GM21619 (cell line): ENCODE results near the gene PRDX2.

Source experiments
- ATAC-seq: cut with Tn5 transposase; IDR thresholded peaks from one replicate; pipeline ENCODE4 v1.9.1; 2021; ENCODE audit not compliant: unreplicated experiment

PRDX2 gene

GRCh38 chr19:12792853-12793289, 8.7 kb downstream of the PRDX2 start:
- ATAC-seq: no peak

DNA sequence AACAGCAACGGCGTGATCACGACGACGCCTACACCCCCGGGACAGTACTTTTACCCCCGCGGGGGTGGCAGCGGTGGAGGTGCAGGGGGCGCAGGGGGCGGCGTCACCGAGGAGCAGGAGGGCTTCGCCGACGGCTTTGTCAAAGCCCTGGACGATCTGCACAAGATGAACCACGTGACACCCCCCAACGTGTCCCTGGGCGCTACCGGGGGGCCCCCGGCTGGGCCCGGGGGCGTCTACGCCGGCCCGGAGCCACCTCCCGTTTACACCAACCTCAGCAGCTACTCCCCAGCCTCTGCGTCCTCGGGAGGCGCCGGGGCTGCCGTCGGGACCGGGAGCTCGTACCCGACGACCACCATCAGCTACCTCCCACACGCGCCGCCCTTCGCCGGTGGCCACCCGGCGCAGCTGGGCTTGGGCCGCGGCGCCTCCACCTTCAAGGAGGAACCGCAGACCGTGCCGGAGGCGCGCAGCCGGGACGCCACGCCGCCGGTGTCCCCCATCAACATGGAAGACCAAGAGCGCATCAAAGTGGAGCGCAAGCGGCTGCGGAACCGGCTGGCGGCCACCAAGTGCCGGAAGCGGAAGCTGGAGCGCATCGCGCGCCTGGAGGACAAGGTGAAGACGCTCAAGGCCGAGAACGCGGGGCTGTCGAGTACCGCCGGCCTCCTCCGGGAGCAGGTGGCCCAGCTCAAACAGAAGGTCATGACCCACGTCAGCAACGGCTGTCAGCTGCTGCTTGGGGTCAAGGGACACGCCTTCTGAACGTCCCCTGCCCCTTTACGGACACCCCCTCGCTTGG, 9.3 kb downstream of the PRDX2 start:
- no peak for ATAC-seq

- peak; percentile 29 for ATAC-seq
Observed at GRCh38 chr19:12791345-12792050, 10.1 kb downstream of the PRDX2 start, which contains the start of gene JUNB. TSS of gene JUNB (plus strand) at chr19:12791486. CDS start at chr19:12791772, 286 bp downstream.

DNA sequence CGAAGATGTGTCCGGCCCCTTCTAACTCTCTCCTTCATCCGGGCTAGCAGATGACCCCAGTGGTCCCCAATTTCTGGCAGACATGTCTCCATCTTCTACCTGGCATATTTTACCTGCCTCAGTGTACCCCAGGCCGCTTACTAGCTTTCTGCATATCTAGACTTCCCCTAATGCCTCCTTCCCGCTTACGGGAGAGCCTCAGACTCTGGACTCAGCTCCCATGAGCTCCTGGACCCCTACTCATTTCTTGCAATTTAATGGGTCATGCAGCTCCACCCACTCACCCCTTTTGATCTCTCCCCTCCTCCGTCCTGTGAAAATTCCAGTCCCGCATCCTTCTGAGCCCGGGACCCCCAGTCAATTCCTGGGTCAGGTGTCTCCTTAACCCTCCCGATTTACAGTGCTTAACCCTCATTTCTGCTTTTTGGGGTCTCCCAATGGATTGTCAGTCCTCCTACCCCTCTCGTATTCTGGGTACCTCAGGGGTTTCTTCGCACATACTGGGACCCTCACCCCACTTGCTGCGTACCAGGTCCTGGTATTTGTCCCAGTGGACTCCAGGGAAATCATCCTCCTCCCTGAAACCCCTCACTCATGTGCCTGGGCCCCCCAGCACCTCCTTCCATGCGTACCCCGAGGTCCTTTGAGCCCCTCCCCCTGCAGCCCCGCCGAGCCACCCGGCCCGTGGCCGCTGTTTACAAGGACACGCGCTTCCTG, 10.8 kb downstream of the PRDX2 start:
- no peak for ATAC-seq

DNA sequence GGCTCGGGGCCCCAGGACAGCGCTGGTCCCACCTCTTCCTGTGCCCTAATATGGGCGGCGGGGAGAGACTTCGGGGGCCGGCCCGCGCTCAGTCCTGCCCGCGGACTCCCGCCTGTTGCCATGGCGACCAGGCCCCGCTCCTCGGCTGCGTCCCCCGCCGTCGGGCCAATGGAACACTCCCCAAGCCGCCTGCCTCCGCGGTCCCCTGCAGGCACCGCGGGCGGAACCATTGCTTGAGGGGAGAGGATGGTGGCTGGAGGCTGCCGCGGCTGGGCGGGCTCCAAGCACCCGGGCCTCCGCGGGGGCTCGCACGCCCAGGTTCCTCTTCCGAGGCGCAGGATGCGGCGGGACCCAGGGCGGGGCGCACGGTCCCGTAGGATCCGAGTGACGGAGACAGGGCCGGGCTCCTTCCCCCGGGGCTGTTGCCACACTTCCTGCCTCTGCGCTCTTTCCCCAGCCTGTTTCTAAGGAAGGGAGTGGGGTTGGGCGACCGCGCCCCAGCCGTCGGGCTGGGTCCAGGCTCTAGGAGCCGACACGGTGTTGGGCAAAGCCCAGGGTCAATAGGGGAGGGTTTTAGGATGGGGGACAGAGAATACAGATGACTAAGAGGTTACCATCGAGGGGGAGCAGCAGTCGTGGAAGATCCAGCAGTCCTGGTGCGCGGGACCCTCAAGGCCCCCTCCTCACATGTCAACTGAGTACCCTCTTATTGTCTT, 11.5 kb downstream of the PRDX2 start:
- peak; percentile 29 for ATAC-seq

GRCh38 chr19:12789098-12789903, 12.3 kb downstream of the PRDX2 start:
- no peak for ATAC-seq

DNA sequence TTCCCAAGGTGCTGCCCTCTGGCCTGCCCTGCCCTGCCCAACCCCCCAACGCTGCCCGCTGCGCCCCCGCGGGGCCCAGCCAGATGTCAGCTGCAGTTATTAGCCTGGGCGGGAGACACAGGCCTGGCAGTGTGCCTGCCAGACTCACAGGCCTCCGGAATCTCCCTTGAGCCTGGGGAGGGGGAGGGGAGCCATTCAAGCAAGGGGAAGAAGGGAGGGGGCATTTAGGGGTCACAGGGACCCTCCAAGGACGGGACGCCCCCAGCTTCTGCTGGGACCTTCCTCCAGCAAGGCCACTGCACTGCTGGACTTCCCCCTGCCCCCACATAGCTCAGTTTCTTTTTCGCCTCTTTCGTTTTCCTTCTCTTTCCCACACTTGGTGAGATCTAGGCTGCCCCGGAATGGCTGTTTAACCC, 12.9 kb downstream of the PRDX2 start:
- ATAC-seq: no peak

GRCh38 chr19:12788042-12788681, 13.4 kb downstream of the PRDX2 start:
- no peak for ATAC-seq

DNA sequence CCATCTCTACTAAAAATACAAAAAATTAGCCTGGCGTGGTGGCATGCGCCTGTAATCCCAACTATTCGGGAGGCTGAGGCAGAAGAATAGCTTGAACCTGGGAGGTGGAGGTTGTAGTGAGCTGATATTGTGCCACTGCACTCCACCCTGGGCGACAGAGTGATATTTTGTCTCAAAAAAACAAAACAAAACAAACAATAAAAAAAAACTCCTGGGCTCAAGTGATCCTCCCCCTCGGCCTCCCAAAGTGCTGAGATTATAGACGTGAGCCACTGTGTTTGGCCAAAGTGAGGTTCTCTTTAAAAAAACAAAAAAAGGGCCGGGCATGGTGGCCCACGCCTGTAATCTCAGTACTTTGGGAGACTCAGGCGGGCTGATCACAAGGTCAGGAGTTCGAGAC, 14.1 kb downstream of the PRDX2 start:
- no peak for ATAC-seq

- no peak for ATAC-seq
Observed at GRCh38 chr19:12786952-12787351, 14.6 kb downstream of the PRDX2 start.

DNA sequence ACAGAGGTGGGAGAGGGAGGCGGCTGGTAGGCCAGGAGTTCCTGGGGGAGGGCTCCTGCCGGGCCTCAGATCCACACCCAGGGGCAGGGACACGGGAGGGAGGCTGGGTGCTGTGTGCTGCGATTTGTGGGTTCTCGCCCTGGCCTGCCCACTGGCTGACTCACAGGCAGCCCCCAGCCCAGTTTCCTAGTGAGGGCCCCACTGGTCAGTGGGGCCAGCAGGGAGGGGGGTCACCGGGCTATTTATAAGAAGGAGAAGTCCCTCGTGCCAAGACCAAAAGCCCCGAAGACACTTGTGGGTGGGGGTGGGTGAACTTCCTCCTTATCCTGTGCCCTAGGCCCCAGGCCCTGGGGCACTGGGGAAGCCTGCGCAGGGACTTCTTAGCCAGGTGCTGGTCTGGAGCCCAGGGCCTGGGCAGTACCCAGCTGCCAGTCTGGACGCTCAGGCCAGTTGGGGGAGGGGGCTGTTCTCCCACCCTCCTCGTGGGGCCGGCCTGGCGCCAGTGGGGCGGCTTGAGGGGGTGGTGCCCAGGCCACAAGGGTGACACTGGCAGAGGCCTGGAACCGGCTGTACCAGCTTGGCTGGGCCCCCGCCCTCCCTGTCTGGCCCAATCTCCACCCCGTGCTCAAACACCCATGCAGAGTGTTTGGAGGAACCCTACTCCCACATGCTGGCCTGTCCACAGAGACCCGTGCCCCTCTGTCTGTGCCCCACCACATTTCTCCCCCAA, 15.3 kb downstream of the PRDX2 start:
- ATAC-seq: no peak

- ATAC-seq: no peak
Observed at GRCh38 chr19:12785431-12786031, 16.1 kb downstream of the PRDX2 start.

DNA sequence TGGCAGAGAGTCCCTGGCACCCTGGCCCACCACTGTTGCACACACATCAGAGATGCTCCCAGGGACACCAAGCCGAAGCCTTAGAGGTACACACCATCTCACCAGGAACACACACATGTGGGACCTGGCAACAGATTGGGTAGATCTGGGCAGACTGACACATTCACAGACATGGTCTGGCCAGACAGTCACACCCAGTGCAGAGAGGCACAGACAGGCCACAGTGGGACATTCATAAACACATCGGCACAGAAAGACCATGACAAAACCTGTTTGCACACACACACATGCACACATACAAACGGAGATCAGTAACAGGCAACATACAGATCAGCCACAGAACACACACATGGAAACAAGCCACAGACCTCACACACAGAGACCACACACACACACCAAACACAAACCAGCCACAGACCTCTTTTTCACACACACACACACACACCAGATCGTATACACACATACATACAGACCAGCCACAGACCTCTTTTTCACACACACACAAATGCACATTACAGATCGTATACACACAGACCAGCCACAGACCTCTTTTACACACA, 16.6 kb downstream of the PRDX2 start:
- no peak for ATAC-seq

GRCh38 chr19:12784394-12784870, 17.2 kb downstream of the PRDX2 start:
- no peak for ATAC-seq

DNA sequence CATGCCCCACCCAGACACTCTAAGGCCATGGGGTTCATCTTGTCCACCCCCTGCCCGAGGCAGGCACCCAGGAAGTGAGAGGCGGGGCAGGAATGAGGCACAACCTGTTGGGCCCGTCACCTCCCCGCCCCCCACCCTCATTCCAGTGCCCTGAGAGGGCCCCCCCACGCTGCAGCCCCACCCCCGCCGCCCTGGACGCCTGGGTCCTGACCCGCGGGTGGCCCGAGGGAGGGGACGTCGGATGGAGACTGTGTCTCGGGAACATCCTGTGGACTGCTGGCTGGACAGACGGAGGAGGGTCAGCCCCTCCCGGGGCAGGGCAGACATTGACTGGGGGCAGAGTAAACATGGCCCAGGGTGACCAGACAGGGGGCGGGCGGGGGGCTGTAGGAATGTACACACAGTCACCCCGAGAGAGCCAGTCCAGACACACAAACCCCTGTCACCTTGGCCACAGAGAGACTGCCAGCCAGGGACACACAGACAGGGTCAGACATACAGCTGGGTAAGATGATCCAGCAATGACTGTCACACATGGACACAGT, 17.7 kb downstream of the PRDX2 start:
- no peak for ATAC-seq

DNA sequence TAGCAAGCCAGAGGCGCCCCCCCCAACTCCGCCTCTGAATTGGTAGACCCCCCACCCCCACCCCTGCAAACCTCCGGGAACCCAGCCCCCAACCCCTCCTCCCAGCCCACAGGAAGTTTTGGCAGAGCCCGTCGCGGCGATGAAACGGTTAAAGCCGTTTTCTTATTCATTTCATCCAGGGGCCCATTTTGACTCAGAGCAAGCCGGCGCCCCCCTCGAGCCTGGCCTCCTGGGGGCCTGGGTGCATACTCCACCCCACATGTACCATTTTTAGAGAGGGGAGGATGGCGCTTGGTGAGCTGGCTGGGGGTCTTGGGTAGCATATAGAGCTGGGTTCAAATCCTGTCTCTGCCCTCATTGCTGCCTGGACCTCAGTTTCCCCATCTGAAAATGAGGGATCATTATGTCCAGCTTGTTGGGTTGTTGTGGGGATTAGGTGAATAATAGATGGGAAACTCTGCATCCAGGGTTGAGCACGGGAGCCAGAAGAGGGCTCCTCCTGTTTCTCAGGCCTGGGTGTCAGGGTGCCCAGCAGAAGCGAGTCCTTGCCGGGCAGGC, 18.2 kb downstream of the PRDX2 start:
- no peak for ATAC-seq

- ATAC-seq: no peak
Observed at GRCh38 chr19:12782424-12783290, 18.9 kb downstream of the PRDX2 start.
